ENCODE measurements around the gene SUCO. TPM values are rescaled to one million over a fixed set of nuclear protein-coding genes. Genes with fewer than 3 reads are reported as not detected.

Gene SUCO
- total RNA-seq, 1 donor from 2014 or later, result 49.8 TPM

DNA sequence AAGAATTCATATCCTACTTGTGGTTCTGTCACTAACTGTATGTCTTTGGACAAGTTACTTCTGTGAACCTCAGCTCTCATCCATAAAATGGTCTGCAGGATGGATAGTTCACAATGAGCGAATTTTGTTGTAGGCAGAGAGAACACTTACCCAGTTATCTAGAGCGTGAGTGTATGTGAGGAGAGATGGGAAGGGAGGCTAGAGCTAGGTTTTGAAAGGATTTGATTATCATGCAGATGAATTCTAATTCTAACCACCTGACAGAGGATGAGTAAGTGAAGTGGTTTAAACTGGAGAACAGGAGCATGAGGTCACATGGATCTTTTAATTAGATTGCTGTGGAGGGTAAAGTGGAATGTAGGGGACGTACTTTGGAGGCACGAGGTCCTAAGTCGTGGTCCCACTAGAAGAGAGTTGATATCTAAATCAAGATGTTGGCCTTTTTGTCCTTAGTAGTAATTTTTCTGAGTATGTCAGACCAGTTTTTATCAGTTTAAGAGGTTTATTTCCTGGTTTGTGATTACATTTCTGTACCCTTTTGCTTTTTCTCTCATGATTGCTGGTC is 5.0 kb downstream of the SUCO start:
- Mint-ChIP-seq H3K27me3 (ENCODE audit: low read depth) (no peaks in the 10 kb centered on the region), H3K4me3 (no peak overlapping the region)

DNA sequence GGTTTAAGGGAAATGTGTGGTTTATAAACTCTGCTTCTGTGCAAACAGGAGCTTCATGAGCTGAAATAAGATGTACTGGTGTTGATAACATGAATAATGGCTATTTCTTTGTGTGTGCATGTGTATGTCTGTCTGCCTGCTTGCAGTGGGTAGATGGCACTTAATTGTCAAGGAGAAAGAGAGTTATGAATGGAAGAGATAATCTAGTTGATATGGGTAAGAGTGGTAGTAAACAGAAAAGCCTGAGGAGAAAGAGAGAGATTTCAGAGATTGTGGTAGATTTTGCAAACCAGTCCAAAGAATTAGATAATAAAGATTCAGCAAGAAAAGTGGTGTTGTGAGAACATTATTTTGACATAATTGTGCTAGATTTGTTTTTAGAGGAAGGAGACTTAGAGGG is 7.7 kb downstream of the SUCO start:
- Mint-ChIP-seq H3K27ac (ENCODE audit: unreplicated experiment) (no peak overlapping the region), H3K9me3 (no peaks in the 10 kb centered on the region), H3K27me3 (ENCODE audit: low read depth) (no peaks in the 10 kb centered on the region), H3K4me3 (no peak overlapping the region), H3K36me3 (ENCODE audit: low read depth) (no peaks in the 10 kb centered on the region), H3K4me1 (peaks cover 34% of the 10 kb centered on the region)
- TF ChIP-seq, protein P1, sequence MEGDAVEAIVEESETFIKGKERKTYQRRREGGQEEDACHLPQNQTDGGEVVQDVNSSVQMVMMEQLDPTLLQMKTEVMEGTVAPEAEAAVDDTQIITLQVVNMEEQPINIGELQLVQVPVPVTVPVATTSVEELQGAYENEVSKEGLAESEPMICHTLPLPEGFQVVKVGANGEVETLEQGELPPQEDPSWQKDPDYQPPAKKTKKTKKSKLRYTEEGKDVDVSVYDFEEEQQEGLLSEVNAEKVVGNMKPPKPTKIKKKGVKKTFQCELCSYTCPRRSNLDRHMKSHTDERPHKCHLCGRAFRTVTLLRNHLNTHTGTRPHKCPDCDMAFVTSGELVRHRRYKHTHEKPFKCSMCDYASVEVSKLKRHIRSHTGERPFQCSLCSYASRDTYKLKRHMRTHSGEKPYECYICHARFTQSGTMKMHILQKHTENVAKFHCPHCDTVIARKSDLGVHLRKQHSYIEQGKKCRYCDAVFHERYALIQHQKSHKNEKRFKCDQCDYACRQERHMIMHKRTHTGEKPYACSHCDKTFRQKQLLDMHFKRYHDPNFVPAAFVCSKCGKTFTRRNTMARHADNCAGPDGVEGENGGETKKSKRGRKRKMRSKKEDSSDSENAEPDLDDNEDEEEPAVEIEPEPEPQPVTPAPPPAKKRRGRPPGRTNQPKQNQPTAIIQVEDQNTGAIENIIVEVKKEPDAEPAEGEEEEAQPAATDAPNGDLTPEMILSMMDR (conservative IDR thresholded peaks at IDR 0.05), result no peak
- DNase-seq (ENCODE audit: low read depth, low spot score), result no peak

More for the DNA sequence above, 5.0 kb downstream of the SUCO start:
- DNase-seq (ENCODE audit: low read depth, low spot score), result no peak
- no peak overlapping the region for H3K27ac Mint-ChIP-seq (ENCODE audit: unreplicated experiment)
- TF ChIP-seq, protein P1 (conservative IDR thresholded peaks at IDR 0.05), result no peak
- H3K4me1 Mint-ChIP-seq, result peaks cover 48% of the 10 kb centered on the region
- H3K9me3 Mint-ChIP-seq, result no peaks in the 10 kb centered on the region
- H3K36me3 Mint-ChIP-seq (ENCODE audit: low read depth), result no peaks in the 10 kb centered on the region

DNA sequence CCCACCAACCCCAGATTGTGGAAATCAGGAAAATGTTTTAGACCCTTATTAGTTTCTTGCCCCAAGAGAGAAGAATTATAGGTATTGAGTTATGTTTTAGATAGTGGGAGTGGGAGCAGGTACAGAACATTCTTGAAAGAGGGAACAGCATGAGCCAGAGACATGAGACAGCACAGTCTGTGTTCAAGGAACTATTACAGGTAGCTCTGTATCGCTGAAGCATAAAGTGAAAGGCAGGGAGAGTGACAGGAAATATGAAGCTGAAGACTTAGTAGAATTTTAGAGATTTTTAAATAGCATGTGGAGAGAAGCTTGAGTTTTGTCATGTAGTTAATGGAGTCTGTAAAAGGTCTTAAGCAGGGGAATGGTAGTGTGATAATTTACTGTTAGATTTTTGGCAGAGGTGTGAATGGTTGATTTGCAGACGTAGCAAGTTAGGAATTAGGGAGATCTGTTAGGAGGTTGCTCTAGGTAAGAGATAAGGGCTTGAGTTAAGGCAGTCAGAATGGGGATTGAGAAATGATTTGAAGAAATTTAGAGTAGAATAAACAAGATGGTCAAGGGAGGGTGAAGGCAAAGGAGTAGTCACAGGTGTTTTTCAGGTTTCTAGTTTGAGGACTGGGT is 11.6 kb downstream of the SUCO start:
- Mint-ChIP-seq H3K27me3 (ENCODE audit: low read depth) (no peaks in the 10 kb centered on the region), H3K4me3 (no peak overlapping the region), H3K27ac (ENCODE audit: unreplicated experiment) (no peak overlapping the region), H3K9me3 (no peaks in the 10 kb centered on the region), H3K36me3 (ENCODE audit: low read depth) (no peaks in the 10 kb centered on the region), H3K4me1 (peaks cover 33% of the 10 kb centered on the region)
- TF ChIP-seq, protein P1 (conservative IDR thresholded peaks at IDR 0.05), result no peak
- no peak for DNase-seq (ENCODE audit: low read depth, low spot score)

DNA sequence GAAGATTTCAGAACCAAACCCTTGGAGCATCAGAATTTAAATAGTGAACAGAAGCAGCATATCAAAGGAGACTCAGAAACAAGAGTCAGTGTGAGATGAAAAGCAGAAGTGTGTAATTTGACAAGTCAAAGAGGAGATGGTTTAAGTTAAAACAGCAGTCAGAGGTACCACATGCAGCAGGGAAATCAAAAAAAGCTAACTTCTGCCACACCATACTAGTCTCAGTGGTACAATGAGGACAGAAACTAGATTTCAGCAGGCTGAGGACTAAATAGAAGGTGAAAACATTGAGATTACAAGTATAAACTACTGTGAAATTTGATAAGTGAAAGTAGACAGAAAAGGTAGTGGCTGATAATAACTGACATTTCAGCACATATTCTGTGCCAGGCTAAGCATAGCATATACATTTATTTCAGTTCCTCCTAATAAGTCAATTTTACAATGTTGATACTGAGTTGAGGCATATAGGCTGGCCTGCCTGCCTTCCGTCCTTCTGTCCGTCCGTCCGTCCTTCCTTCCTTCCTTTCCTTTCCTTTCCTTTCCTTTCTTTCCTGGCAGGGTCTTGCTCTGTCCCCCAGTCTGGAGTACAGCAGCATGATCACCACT is 12.6 kb downstream of the SUCO start:
- Mint-ChIP-seq H3K36me3 (ENCODE audit: low read depth) (no peaks in the 10 kb centered on the region), H3K4me3 (no peak overlapping the region), H3K9me3 (no peaks in the 10 kb centered on the region), H3K27ac (ENCODE audit: unreplicated experiment) (no peak overlapping the region), H3K4me1 (peaks cover 37% of the 10 kb centered on the region), H3K27me3 (ENCODE audit: low read depth) (no peaks in the 10 kb centered on the region)
- no peak for DNase-seq (ENCODE audit: low read depth, low spot score)
- TF ChIP-seq, protein P1 (conservative IDR thresholded peaks at IDR 0.05), result no peak

DNA sequence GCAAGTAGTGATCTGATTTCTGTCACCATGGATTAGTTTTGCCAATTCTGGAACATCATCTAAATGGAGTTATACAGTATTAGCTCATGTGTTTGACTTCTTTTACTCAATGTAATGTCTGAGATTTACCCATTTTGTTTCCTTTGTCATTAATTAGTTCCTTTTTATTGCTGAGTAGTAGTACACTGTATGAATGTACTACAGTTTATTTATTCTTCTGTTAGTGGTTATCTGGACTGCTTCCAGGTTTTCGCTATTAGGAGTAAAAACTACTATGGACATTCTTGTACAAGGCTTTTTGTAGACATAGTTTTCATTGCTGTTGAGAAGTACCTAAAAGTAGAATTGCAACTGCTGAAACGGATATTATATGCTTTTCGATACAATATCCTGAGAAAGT is 14.1 kb downstream of the SUCO start:
- peaks cover 26% of the 10 kb centered on the region for H3K4me1 Mint-ChIP-seq
- H3K27me3 Mint-ChIP-seq (ENCODE audit: low read depth), result no peaks in the 10 kb centered on the region
- H3K36me3 Mint-ChIP-seq (ENCODE audit: low read depth), result no peaks in the 10 kb centered on the region
- no peak overlapping the region for H3K4me3 Mint-ChIP-seq
- TF ChIP-seq, protein P1 (conservative IDR thresholded peaks at IDR 0.05), result no peak
- no peak for DNase-seq (ENCODE audit: low read depth, low spot score)
- H3K9me3 Mint-ChIP-seq, result no peaks in the 10 kb centered on the region
- no peak overlapping the region for H3K27ac Mint-ChIP-seq (ENCODE audit: unreplicated experiment)

Data from neural crest cell (in vitro differentiated cells).